ENCODE results near the gene CATSPERB.

GRCh38 chr14:91750634-91751198 is 18.8 kb upstream of the CATSPERB start:
- TF ChIP-seq CTCF (IDR thresholded peaks at IDR 0.05; ENCODE audit: low read depth, low read length) (peak; percentile 13), EZH2phosphoT487 (IDR thresholded peaks at IDR 0.05; ENCODE audit: low read depth) (no peak)

Measured in OCI-LY3 (cell line).